HG02885 (cell line): Measurements from ENCODE around the gene RIOK1.
A peak's percentile ranks its signal among the peaks of the same experiment; 100 is the strongest.
"Not testable (repeated sequence)": the region's sequence is repeated elsewhere in the genome, so short reads cannot be mapped to it uniquely, and the experiment has no call there.

Experiments used
- ATAC-seq: cut with Tn5 transposase; IDR thresholded peaks from one replicate; pipeline ENCODE4 v1.9.1; 2021; ENCODE audit warnings: mild to moderate bottlenecking; ENCODE audit not compliant: unreplicated experiment, poor library complexity

Gene RIOK1

GRCh38 chr6:7389451-7390225 lies at the start of gene RIOK1, which contains the start of gene CAGE1:
TSS of gene RIOK1 (plus strand) at chr6:7389808. CDS start at chr6:7390003, 195 bp downstream.
TSS of gene CAGE1 (minus strand) at chr6:7389742. CDS start at chr6:7387173, 2,569 bp downstream.
- peak; percentile 97 for ATAC-seq

DNA sequence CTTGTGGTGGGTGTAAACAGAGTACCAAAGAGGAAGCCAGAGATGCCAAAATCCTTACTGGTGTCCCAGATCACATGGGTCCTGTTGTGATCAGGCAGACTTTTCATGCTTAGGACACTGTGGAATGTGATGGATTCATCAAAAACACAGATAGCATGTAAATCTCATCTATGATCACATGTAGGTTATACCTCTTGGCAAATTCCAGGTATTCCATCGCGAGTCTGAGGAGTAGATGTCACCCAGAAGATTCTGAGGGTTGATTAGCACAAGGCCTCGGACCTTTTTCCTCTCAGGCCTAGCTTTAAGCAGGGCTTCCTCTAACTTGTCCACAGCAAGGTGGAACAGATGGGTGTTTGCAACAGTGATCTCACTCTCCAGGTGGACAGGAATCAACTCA lies 48.3 kb upstream of the RIOK1 start:
- ATAC-seq, result no peak

GRCh38 chr6:7341989-7342742 lies 47.4 kb upstream of the RIOK1 start:
- no peak for ATAC-seq

DNA sequence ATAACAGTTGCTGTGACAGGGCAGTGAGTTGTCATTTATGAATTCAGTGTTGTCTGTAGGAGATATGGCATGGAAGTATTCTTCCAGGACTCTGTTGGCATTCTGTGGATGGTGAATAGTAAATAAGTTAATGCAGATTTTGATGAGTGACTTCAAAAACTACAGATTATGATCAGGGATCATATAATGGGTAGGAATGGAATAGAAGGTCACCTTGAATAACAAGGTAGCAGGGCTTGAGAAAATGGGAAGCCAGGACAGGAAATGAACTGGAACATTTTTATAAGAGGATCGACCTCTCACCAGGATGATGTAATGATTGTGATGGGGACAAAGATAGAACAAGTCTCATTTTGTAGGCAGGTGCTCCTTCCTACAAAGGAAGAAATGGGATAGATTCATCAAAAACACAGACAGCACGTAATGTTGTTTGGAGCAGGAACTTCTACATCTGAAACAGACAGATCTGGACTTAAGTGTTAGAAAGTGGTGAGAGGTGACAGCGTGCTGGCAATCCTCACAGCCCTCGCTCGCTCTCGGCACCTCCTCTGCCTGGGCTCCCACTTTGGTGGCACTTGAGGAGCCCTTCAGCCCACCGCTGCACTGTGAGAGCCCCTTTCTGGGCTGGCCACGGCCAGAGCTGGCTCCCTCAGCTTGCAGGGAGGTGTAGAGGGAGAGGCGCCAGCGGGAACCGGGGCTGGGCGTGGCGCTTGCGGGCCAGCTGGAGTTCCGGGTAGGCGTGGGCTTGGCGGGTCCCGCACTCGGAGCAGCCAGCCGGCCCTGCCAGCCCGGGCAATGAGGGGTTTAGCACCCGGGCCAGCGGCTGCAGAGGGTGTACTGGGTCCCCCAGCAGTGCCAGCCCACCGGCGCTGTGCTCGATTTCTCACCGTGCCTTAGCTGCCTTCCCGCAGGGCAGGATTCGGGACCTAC lies 45.8 kb upstream of the RIOK1 start:
- no peak for ATAC-seq

- ATAC-seq, result not testable (repeated sequence)
These were observed 44.7 kb upstream of the RIOK1 start for GRCh38 chr6:7344773-7345450.

GRCh38 chr6:7347551-7347997 lies 42.0 kb upstream of the RIOK1 start:
- not testable (repeated sequence) for ATAC-seq

GRCh38 chr6:7350591-7350990 lies 39.0 kb upstream of the RIOK1 start:
- ATAC-seq, result not testable (repeated sequence)

GRCh38 chr6:7351916-7352315 lies 37.7 kb upstream of the RIOK1 start:
- not testable (repeated sequence) for ATAC-seq

DNA sequence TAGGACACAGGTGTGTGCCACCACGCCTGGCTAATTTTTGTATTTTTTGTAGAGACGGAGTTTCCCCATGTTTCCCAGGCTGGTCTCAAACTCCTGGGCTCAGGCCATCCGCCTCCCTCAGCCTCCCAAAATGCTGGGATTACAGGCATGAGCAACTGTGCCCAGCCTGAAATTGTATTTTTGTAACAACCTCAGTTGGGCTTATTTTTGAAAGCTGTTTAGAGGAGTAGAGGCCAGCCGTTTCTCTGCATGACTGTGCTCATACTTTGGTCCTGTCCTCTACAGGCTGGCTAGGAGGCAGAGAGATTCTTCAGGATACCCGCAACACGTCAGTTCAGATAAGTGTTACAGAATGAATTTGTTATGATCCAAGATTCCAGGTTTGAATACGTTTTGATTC lies 22.2 kb upstream of the RIOK1 start:
- ATAC-seq, result no peak

DNA sequence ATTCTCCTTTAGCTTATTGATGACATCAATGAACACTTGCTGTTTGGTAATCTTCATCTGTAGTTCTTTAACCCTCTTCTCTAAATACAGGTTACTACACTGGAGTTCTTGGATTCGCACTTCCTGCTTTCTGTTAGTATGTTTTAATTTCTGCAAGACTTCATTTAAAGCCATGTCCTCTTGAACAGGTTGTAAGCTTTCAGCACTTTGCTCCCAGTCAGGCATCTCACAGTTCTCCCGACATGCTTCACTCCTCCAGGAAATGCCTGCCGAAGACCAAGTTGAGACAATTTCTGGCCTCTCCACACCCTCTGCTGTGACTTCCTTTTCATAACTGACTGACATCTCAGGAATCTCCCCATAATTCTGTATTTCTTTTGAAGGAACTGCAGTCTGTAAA lies 15.9 kb upstream of the RIOK1 start:
- no peak for ATAC-seq

- no peak for ATAC-seq
These were observed 11.6 kb upstream of the RIOK1 start for GRCh38 chr6:7377961-7378360.

GRCh38 chr6:7378740-7379139 lies 10.9 kb upstream of the RIOK1 start:
- ATAC-seq, result no peak

- ATAC-seq, result no peak
These were observed 8.5 kb upstream of the RIOK1 start for GRCh38 chr6:7381092-7381491.

GRCh38 chr6:7389162-7389450 lies 502 bp upstream of the RIOK1 start:
- ATAC-seq, result no peak

GRCh38 chr6:7390226-7390878 lies 744 bp downstream of the RIOK1 start:
- ATAC-seq, result peak; percentile 10

- no peak for ATAC-seq
These were observed 1.5 kb downstream of the RIOK1 start for GRCh38 chr6:7391151-7391550.

- no peak for ATAC-seq
These were observed 2.8 kb downstream of the RIOK1 start for GRCh38 chr6:7392402-7392801.

GRCh38 chr6:7401075-7401474 lies 11.5 kb downstream of the RIOK1 start:
- ATAC-seq, result no peak

GRCh38 chr6:7402716-7403115 lies 13.1 kb downstream of the RIOK1 start:
- ATAC-seq, result no peak

- ATAC-seq, result no peak
These were observed 14.9 kb downstream of the RIOK1 start for GRCh38 chr6:7404546-7404945.
